ENCODE data around the gene CLEC17A.

- TF ChIP-seq CTCF (IDR thresholded peaks at IDR 0.05) (no peak), POLR2A (IDR thresholded peaks at IDR 0.05) (no peak)
Measured at GRCh38 chr19:14567079-14567478, 15.8 kb upstream of the CLEC17A start.

Measured in heart left ventricle (tissue), 13 donors.